ENCODE results near the gene SMIM33. TPM values are rescaled to one million over a fixed set of nuclear protein-coding genes. Genes with fewer than 3 reads are reported as not detected.

The SMIM33 gene
- total and polyA plus RNA-seq, 9 of the 15 experiments (the other 6 are each of a cell fraction or from before 2014, with no cell fraction given): not detected

DNA sequence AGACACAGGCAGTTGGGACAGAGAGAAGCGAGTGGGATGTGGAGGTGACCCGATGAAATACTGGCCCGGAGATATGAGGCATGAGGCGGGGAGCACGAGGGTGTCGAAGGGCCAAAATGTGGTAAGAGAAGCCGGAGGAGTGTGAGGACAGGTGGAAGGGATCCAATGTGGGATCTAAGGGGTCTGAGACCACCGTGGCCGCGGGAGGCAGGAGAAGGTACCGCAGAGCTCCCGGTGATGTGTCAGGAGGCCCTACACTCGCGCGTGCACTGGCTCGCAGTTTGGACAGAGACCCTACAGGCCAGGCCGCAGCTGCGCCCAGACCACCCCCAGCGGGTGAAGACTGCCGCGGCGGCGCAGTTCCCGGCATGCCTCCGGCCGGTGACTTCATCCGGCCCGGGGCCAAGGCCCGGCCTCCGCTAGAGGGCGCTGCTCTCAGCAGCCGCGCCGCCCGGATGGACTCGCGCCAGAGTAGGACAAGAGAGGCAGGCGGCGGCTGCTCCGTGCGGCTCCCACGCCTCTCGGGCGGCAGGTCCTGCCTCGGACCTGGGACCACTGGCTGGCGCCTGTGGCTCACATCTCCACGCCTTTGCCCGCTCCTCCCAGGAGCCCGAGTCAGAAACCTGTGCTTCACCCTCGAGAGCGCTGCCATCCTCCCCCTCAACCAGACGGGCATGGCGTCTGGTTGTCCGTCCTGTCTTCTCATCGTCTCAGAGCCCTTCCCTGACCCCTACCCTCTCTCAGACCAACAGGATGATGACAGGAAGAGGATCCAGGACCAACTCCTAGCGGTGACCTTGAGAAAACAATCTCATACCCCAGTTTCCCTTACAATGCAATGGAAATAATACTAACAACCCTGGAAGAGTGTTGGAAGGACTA, 47.1 kb downstream of the SMIM33 start (continued):
- TF ChIP-seq, protein P1, sequence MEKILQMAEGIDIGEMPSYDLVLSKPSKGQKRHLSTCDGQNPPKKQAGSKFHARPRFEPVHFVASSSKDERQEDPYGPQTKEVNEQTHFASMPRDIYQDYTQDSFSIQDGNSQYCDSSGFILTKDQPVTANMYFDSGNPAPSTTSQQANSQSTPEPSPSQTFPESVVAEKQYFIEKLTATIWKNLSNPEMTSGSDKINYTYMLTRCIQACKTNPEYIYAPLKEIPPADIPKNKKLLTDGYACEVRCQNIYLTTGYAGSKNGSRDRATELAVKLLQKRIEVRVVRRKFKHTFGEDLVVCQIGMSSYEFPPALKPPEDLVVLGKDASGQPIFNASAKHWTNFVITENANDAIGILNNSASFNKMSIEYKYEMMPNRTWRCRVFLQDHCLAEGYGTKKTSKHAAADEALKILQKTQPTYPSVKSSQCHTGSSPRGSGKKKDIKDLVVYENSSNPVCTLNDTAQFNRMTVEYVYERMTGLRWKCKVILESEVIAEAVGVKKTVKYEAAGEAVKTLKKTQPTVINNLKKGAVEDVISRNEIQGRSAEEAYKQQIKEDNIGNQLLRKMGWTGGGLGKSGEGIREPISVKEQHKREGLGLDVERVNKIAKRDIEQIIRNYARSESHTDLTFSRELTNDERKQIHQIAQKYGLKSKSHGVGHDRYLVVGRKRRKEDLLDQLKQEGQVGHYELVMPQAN (IDR thresholded peaks at IDR 0.05; ENCODE audit: borderline replicate concordance): peak; percentile 73; the same call in 1 of the 2 replicates
- TF ChIP-seq ZNF695 (CRISPR knock-in tag; IDR thresholded peaks at IDR 0.05) (no peak), HEY1 (CRISPR knock-in tag; IDR thresholded peaks at IDR 0.05; ENCODE audit: borderline replicate concordance) (no peak), EWSR1 (IDR thresholded peaks at IDR 0.05; ENCODE audit: borderline replicate concordance, low read depth, partially characterized antibody) (no peak), MYC (IDR thresholded peaks at IDR 0.05; ENCODE audit: low read depth, low read length) (peak; percentile 92), MYC (CRISPR knock-in tag; IDR thresholded peaks at IDR 0.05; ENCODE audit: borderline replicate concordance, low read depth) (peak; percentile 81; the same call in 1 of the 2 replicates), ZNF24 (IDR thresholded peaks at IDR 0.05) (no peak), CEBPG (CRISPR knock-in tag; IDR thresholded peaks at IDR 0.05) (no peak), CEBPG (tag; conservative IDR thresholded peaks at IDR 0.05 in 1 of 2, IDR thresholded peaks at IDR 0.05 in 1 of 2) (no peak), FUS (optimal IDR thresholded peaks at IDR 0.05; ENCODE audit: low read depth, low read length) (peak; percentile 51), ZNF778 (CRISPR knock-in tag; IDR thresholded peaks at IDR 0.05) (no peak), ADNP (tag; IDR thresholded peaks at IDR 0.05) (no peak), U2AF1 (optimal IDR thresholded peaks at IDR 0.05; ENCODE audit: low read depth, low read length) (peak; percentile 84), TBL1XR1 (IDR thresholded peaks at IDR 0.05; ENCODE audit: low read length in 2 of 2) (peak in 1 of 2 experiments; percentile 70; a peak in 2 of 4 replicates), XRCC3 (IDR thresholded peaks at IDR 0.05) (no peak), POLR2H (tag; IDR thresholded peaks at IDR 0.05; ENCODE audit: low read depth) (peak; percentile 83), HIVEP1 (CRISPR knock-in tag; IDR thresholded peaks at IDR 0.05) (no peak), GATAD2B (IDR thresholded peaks at IDR 0.05; ENCODE audit: borderline replicate concordance) (no peak; the same call in 1 of the 2 replicates), PURB (CRISPR knock-in tag; IDR thresholded peaks at IDR 0.05; ENCODE audit: low read depth) (no peak), MCM5 (IDR thresholded peaks at IDR 0.05; ENCODE audit: low read depth) (no peak), ERF (CRISPR knock-in tag; IDR thresholded peaks at IDR 0.05) (peak; percentile 94), KAT2B (IDR thresholded peaks at IDR 0.05; ENCODE audit: low read depth, low read length) (no peak), ZNF134 (CRISPR knock-in tag; conservative IDR thresholded peaks at IDR 0.05) (no peak; the same call in none of the 2 replicates), ARID2 (IDR thresholded peaks at IDR 0.05) (no peak), ZNF197 (CRISPR knock-in tag; IDR thresholded peaks at IDR 0.05; ENCODE audit: low read depth) (peak; percentile 81), POLR3A (IDR thresholded peaks at IDR 0.05; ENCODE audit: borderline replicate concordance, extremely low read depth, insufficient read depth, insufficient read length) (no peak), ZNF696 (CRISPR knock-in tag; conservative IDR thresholded peaks at IDR 0.05) (no peak), CBFA2T2 (conservative IDR thresholded peaks at IDR 0.05) (no peak), BCL6 (CRISPR knock-in tag; IDR thresholded peaks at IDR 0.05) (no peak), CBX1 (IDR thresholded peaks at IDR 0.05; ENCODE audit: low read depth) (peak; percentile 96)

Data from K562 (cell line).